Naive thymus-derived CD4-positive, alpha-beta T cell (primary cell): ENCODE data around the gene RIPK1. TPM values are rescaled to one million over a fixed set of nuclear protein-coding genes. Genes with fewer than 3 reads are reported as not detected.

Source experiments
- ATAC-seq: fragments of 150-1000 bp; cut with Tn5 transposase; 2 replicates; pipeline ENCODE4 v1.10.0; 2021; ENCODE audit warnings: mild to moderate bottlenecking, moderate library complexity
- CTCF ChIA-PET: fragments of 350-600 bp; sonication (Branson Sonifier 250); formaldehyde crosslinking; loops from one replicate; lab custom pipeline; 2021; ENCODE audit warnings: antibody characterized with exemption; lab: Charles Lee
- POLR2A ChIA-PET: fragments of 350-600 bp; sonication (Branson Sonifier 250); formaldehyde crosslinking; loops from one replicate; lab custom pipeline; 2021; ENCODE audit warnings: antibody characterized with exemption, inconsistent platforms; lab: Charles Lee
- DNase-seq, 9 donors: peaks; one replicate each; pipeline versions ENCODE4 v3.0.0 to v3.0.0-alpha.2; 2020 to 2022; ENCODE audit warnings: mixed read lengths in 1 of 9
- H3K27ac ChIP-seq: one replicate; pipeline ENCODE4 v1.7.0; 2013; ENCODE audit warnings: mild to moderate bottlenecking, low read depth, low read length, moderate library complexity
- H3K27me3 ChIP-seq, 2 donors: one replicate each; pipeline ENCODE4 v1.7.0; 2013; ENCODE audit warnings: low read length in 2 of 2, mild to moderate bottlenecking in 2 of 2, moderate library complexity in 2 of 2; ENCODE audit not compliant: control insufficient read depth in 2 of 2, insufficient read depth in 2 of 2
- H3K36me3 ChIP-seq, 3 experiments: 1 replicate in 2 of 3; 2 replicates in 1 of 3; pipeline ENCODE4 v1.7.0; 2013; ENCODE audit warnings: low read length in 3 of 3, mild to moderate bottlenecking in 3 of 3, moderate library complexity in 1 of 3; ENCODE audit not compliant: insufficient read depth in 3 of 3, control insufficient read depth in 2 of 3
- H3K4me1 ChIP-seq, 2 donors: one replicate each; pipeline ENCODE4 v1.7.0; 2013; ENCODE audit warnings: low read length in 2 of 2, mild to moderate bottlenecking in 2 of 2, moderate library complexity in 1 of 2; ENCODE audit not compliant: control insufficient read depth in 2 of 2, insufficient read depth in 2 of 2
- H3K4me3 ChIP-seq: 2 replicates; pipeline ENCODE4 v1.7.0; 2013; ENCODE audit warnings: mild to moderate bottlenecking, low read length
- H3K9me3 ChIP-seq, 3 experiments: 1 replicate in 2 of 3; 2 replicates in 1 of 3; pipeline ENCODE4 v1.7.0; 2013; ENCODE audit warnings: low read length in 3 of 3; ENCODE audit not compliant: control insufficient read depth in 2 of 3
- H3K27ac Mint-ChIP-seq, 9 donors: one replicate each; pipeline ENCODE4 v1.8.0; 2020 to 2022; ENCODE audit warnings: mixed read lengths in 9 of 9, mild to moderate bottlenecking in 8 of 9, moderate library complexity in 5 of 9, inconsistent platforms in 2 of 9
- H3K27me3 Mint-ChIP-seq, 5 donors: one replicate each; pipeline ENCODE4 v1.8.0; 2021 to 2022; ENCODE audit warnings: mixed read lengths in 5 of 5, mild to moderate bottlenecking in 1 of 5
- H3K36me3 Mint-ChIP-seq, 5 donors: one replicate each; pipeline ENCODE4 v1.8.0; 2020 to 2022; ENCODE audit warnings: mixed read lengths in 5 of 5, mild to moderate bottlenecking in 3 of 5, inconsistent platforms in 1 of 5
- H3K4me1 Mint-ChIP-seq, 7 donors: one replicate each; pipeline ENCODE4 v1.8.0; 2020 to 2022; ENCODE audit warnings: mixed read lengths in 7 of 7, mild to moderate bottlenecking in 3 of 7, inconsistent platforms in 1 of 7
- H3K4me3 Mint-ChIP-seq, 10 donors: one replicate each; pipeline ENCODE4 v1.8.0; 2020 to 2022; ENCODE audit warnings: mild to moderate bottlenecking in 10 of 10, mixed read lengths in 10 of 10, moderate library complexity in 6 of 10, inconsistent platforms in 2 of 10
- H3K9me3 Mint-ChIP-seq, 11 donors: one replicate each; pipeline ENCODE4 v1.8.0; 2020 to 2022; ENCODE audit warnings: mixed read lengths in 11 of 11, mild to moderate bottlenecking in 4 of 11, inconsistent platforms in 1 of 11, moderate library complexity in 1 of 11
- intact Hi-C, 2 donors: fragments of 100-400 bp; cut with micrococcal nuclease; formaldehyde crosslinking; loops; one replicate each; pipeline ENCODE4 v1.15.1; 2023
- polyA plus RNA-seq, 2 donors: library from polyadenylated mRNA; unstranded; fragments of 300-500 nt; fragmentation: Illumina TruSeq; gene quantifications; one replicate each; pipeline ENCODE4 v1.2.3, GENCODE V29; 2021
- total RNA-seq, 6 experiments: library from RNA in 5 of 6; stranded (reverse) in 5 of 6; gene quantifications; 1 replicate in 5 of 6; 2 replicates in 1 of 6; pipeline ENCODE4 v1.2.3 and lab custom pipeline; 2021 to 2026

Gene RIPK1
- total and polyA plus RNA-seq, 7 experiments from 2014 or later: 17.1 to 34.8 (median 25.4) TPM

- Histone ChIP-seq H3K27ac (no peak overlapping the region), H3K27me3 (no peaks in the 10 kb centered on the region), H3K4me3 (no peak overlapping the region), H3K9me3 (no peaks in the 10 kb centered on the region), H3K36me3 (peaks cover 0 to 12% (median 0%) of the 10 kb centered on the region in 3 experiments), H3K4me1 (no peaks in the 10 kb centered on the region)
- intact Hi-C loops: loop anchor here in 1 of 2 donors (10.0 kb wide), 1 partner anchor 330 kb away; the partner anchor contains the start of gene SLC22A23
- no peak overlapping the region for H3K27ac Mint-ChIP-seq
- ATAC-seq: no peak
- H3K27me3 Mint-ChIP-seq: no peaks in the 10 kb centered on the region
- H3K4me1 Mint-ChIP-seq: peaks cover 0 to 4% (median under 1%) of the 10 kb centered on the region in 7 donors
- ChIA-PET CTCF (interaction anchor here (0.6 to 1.9 kb wide), 2 partner anchors 127 to 798 kb away, joined by 3 to 15 read pairs; no protein-coding TSS in a partner anchor), POLR2A (interaction anchor here (0.6 kb wide), 1 partner anchor 55 kb away, joined by 5 read pairs; no protein-coding TSS in a partner anchor)
- DNase-seq: no peak
- no peaks in the 10 kb centered on the region for H3K9me3 Mint-ChIP-seq
- peaks cover 4 to 12% (median 6%) of the 10 kb centered on the region in 5 donors for H3K36me3 Mint-ChIP-seq
- no peak overlapping the region for H3K4me3 Mint-ChIP-seq
These were observed 56.4 kb downstream of the RIPK1 start for GRCh38 chr6:3124667-3125066.

GRCh38 chr6:3125815-3126214 is 57.5 kb downstream of the RIPK1 start:
- no peak overlapping the region for H3K27ac Mint-ChIP-seq
- H3K27me3 ChIP-seq: no peaks in the 10 kb centered on the region
- no peaks in the 10 kb centered on the region for H3K27me3 Mint-ChIP-seq
- H3K27ac ChIP-seq: no peak overlapping the region
- H3K9me3 ChIP-seq: no peaks in the 10 kb centered on the region
- H3K4me1 ChIP-seq: no peaks in the 10 kb centered on the region
- no peak for DNase-seq
- ChIA-PET CTCF (interaction anchor here (1.9 kb wide), 1 partner anchor 126 kb away, joined by 15 read pairs; no protein-coding TSS in a partner anchor), POLR2A (interaction anchor here (0.6 kb wide), 1 partner anchor 99 kb away, joined by 5 read pairs; no protein-coding TSS in a partner anchor)
- no peaks in the 10 kb centered on the region for H3K9me3 Mint-ChIP-seq
- peaks cover 0 to 3% (median 0%) of the 10 kb centered on the region in 7 donors for H3K4me1 Mint-ChIP-seq
- peaks cover 0 to 12% (median 0%) of the 10 kb centered on the region in 3 experiments for H3K36me3 ChIP-seq
- H3K36me3 Mint-ChIP-seq: peaks cover 4 to 21% (median 11%) of the 10 kb centered on the region in 5 donors
- H3K4me3 Mint-ChIP-seq: no peak overlapping the region
- intact Hi-C loops: loop anchor here (1.0 to 10.0 kb wide), 12 partner anchors 8 to 606 kb away; partner anchors contain the start of genes BPHL (in 2 of the 2), PSMG4 (in 2 of the 2), TUBB2A (in 2 of the 2) and RIPK1 (in 1 of the 2)
- no peak for ATAC-seq
- H3K4me3 ChIP-seq: no peak overlapping the region

- H3K4me1 Mint-ChIP-seq: peaks cover 0 to 4% (median 0%) of the 10 kb centered on the region in 7 donors
- H3K4me3 Mint-ChIP-seq: no peak overlapping the region
- Histone ChIP-seq H3K4me1 (no peaks in the 10 kb centered on the region), H3K36me3 (peaks cover 0 to 12% (median 0%) of the 10 kb centered on the region in 3 experiments), H3K27me3 (no peaks in the 10 kb centered on the region), H3K9me3 (no peaks in the 10 kb centered on the region), H3K4me3 (no peak overlapping the region), H3K27ac (no peak overlapping the region)
- no peak for ATAC-seq
- H3K27me3 Mint-ChIP-seq: no peaks in the 10 kb centered on the region
- no peaks in the 10 kb centered on the region for H3K9me3 Mint-ChIP-seq
- ChIA-PET POLR2A (interaction anchor here (1.3 kb wide), 1 partner anchor 62 kb away, joined by 3 read pairs; no protein-coding TSS in a partner anchor), CTCF (interaction anchor here (2.0 to 2.2 kb wide), 2 partner anchors 121 to 123 kb away, joined by 5 to 6 read pairs; no protein-coding TSS in a partner anchor)
- peaks cover 6 to 37% (median 27%) of the 10 kb centered on the region in 5 donors for H3K36me3 Mint-ChIP-seq
- H3K27ac Mint-ChIP-seq: no peak overlapping the region
- DNase-seq: no peak
- intact Hi-C loops: loop anchor here in 1 of 2 donors (10.0 kb wide), 1 partner anchor 326 kb away; the partner anchor contains the start of gene SLC22A23
These were observed 60.2 kb downstream of the RIPK1 start for GRCh38 chr6:3128356-3129108.

DNA sequence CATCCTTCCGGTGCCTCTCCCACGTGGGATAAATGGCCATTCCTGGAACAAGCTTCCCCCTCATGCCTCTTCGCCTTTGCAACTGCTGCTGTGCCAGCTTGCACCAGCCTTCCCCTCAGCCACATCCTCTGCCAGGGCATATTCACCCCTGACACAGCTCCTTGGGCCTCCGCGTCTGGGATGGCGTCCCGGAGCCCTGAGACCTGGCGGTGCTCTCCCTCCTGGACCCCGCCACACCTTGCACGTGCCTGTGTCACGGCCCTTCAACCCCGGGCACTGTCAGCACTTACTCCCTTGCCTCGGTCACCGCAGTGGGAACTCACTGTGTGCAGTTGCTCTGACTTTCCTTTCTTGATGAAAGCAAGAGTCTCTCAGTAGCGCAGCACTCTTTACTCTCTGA is 63.4 kb downstream of the RIPK1 start:
- H3K27me3 ChIP-seq: no peaks in the 10 kb centered on the region
- intact Hi-C loops: no loop called here
- H3K4me1 Mint-ChIP-seq: peaks cover 0 to 4% (median 0%) of the 10 kb centered on the region in 7 donors
- peaks cover 6 to 56% (median 40%) of the 10 kb centered on the region in 5 donors for H3K36me3 Mint-ChIP-seq
- no peak overlapping the region for H3K4me3 ChIP-seq
- no peaks in the 10 kb centered on the region for H3K4me1 ChIP-seq
- no peak for DNase-seq
- ChIA-PET CTCF (interaction anchor here (0.6 kb wide), 1 partner anchor 409 kb away, joined by 3 read pairs; no protein-coding TSS in a partner anchor), POLR2A (no interaction called here)
- ATAC-seq: no peak
- H3K4me3 Mint-ChIP-seq: peak overlapping the region in 1 of 10 donors; percentile 54
- peaks cover 0 to 19% (median 0%) of the 10 kb centered on the region in 3 experiments for H3K36me3 ChIP-seq
- H3K9me3 ChIP-seq: no peaks in the 10 kb centered on the region
- no peak overlapping the region for H3K27ac Mint-ChIP-seq
- no peak overlapping the region for H3K27ac ChIP-seq
- H3K27me3 Mint-ChIP-seq: no peaks in the 10 kb centered on the region
- no peaks in the 10 kb centered on the region for H3K9me3 Mint-ChIP-seq

- no peak overlapping the region for H3K4me3 Mint-ChIP-seq
- POLR2A ChIA-PET: no interaction called here
- Histone ChIP-seq H3K27me3 (no peaks in the 10 kb centered on the region), H3K4me3 (no peak overlapping the region), H3K36me3 (peaks cover 0 to 30% (median 0%) of the 10 kb centered on the region in 3 experiments), H3K27ac (no peak overlapping the region), H3K4me1 (no peaks in the 10 kb centered on the region), H3K9me3 (no peaks in the 10 kb centered on the region)
- no peaks in the 10 kb centered on the region for H3K9me3 Mint-ChIP-seq
- intact Hi-C loops: no loop called here
- H3K4me1 Mint-ChIP-seq: peaks cover 0 to 4% (median 0%) of the 10 kb centered on the region in 7 donors
- no peaks in the 10 kb centered on the region for H3K27me3 Mint-ChIP-seq
- CTCF ChIA-PET: no interaction called here
- peaks cover 10 to 67% (median 52%) of the 10 kb centered on the region in 5 donors for H3K36me3 Mint-ChIP-seq
- ATAC-seq (no peak), DNase-seq (no peak)
- no peak overlapping the region for H3K27ac Mint-ChIP-seq
These were observed 65.2 kb downstream of the RIPK1 start for GRCh38 chr6:3133515-3133914.

DNA sequence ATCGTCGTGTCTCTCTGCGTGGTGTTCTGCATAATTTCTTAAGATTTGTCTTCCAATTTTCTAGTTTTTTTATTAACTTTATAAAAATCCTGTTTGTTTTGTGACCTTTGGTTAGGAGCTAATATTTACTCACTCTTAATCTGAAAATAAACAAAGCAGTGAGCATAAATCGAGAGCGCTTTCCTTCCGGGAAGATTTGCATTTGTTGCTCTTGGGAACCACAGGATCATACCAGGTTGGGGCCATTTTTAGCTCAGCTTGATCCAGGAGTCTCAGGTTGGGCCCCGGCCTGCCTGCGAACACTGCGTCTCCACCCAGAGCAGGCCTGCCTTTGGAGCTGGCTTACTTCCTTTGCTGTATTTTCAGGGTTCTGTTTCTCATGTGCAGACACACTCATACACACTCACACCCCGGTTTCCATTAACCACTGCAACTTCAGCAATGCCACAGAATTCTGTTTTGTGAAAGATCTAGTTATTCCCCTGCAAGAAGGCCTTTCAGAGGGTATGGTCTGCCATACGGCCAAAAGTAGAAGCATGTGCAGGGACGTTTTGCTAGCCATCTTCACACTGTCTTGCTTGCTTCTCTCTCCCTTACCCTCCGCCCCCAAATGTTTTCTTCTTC is 67.5 kb downstream of the RIPK1 start:
- ATAC-seq: no peak
- CTCF ChIA-PET: no interaction called here
- POLR2A ChIA-PET: no interaction called here
- no peak overlapping the region for H3K4me3 Mint-ChIP-seq
- Histone ChIP-seq H3K4me3 (no peak overlapping the region), H3K36me3 (peaks cover 0 to 42% (median 0%) of the 10 kb centered on the region in 3 experiments), H3K9me3 (no peaks in the 10 kb centered on the region), H3K27ac (no peak overlapping the region), H3K4me1 (no peaks in the 10 kb centered on the region), H3K27me3 (no peaks in the 10 kb centered on the region)
- no peak overlapping the region for H3K27ac Mint-ChIP-seq
- H3K36me3 Mint-ChIP-seq: peaks cover 7 to 66% (median 50%) of the 10 kb centered on the region in 5 donors
- intact Hi-C loops: no loop called here
- no peaks in the 10 kb centered on the region for H3K9me3 Mint-ChIP-seq
- H3K27me3 Mint-ChIP-seq: no peaks in the 10 kb centered on the region
- DNase-seq: no peak
- H3K4me1 Mint-ChIP-seq: peaks cover 0 to 3% (median 0%) of the 10 kb centered on the region in 7 donors
